ACC112 (cell line): ENCODE data around the gene ERV3-1.
"Not testable (repeated sequence)": the region's sequence is repeated elsewhere in the genome, so short reads cannot be mapped to it uniquely, and the experiment has no call there.

ENCODE experiments used
- H2AFZ ChIP-seq: fragments of 200-600 bp; sonication (generic); one replicate; pipeline ENCODE4 v1.6.0; 2017; ENCODE audit warnings: antibody characterized with exemption, low read length; ENCODE audit not compliant: unreplicated experiment
- H3K27ac ChIP-seq: fragments of 200-600 bp; sonication (generic); 2 replicates; pipeline ENCODE4 v1.5.1; 2014; ENCODE audit warnings: low read depth, mild to moderate bottlenecking, antibody characterized with exemption, low read length, moderate library complexity
- H3K27me3 ChIP-seq: fragments of 200-600 bp; sonication (generic); 2 replicates; pipeline ENCODE4 v1.6.1; 2014; ENCODE audit warnings: mild to moderate bottlenecking, antibody characterized with exemption, low read length, moderate library complexity, mixed read lengths; ENCODE audit not compliant: insufficient read depth
- H3K36me3 ChIP-seq: fragments of 200-600 bp; sonication (generic); 2 replicates; pipeline ENCODE4 v1.6.1; 2016; ENCODE audit warnings: mild to moderate bottlenecking, antibody characterized with exemption, low read length, moderate library complexity, mixed read lengths; ENCODE audit not compliant: insufficient read depth
- H3K4me1 ChIP-seq: fragments of 200-600 bp; sonication (generic); one replicate; pipeline ENCODE4 v1.6.1; 2016; ENCODE audit warnings: low read length, mixed read lengths; ENCODE audit not compliant: insufficient read depth, unreplicated experiment, control insufficient read depth
- H3K4me3 ChIP-seq: fragments of 200-600 bp; sonication (generic); 2 replicates; pipeline ENCODE4 v1.5.1; 2014; ENCODE audit warnings: mild to moderate bottlenecking, low read depth, low read length
- H3K79me2 ChIP-seq: fragments of 200-600 bp; sonication (generic); one replicate; pipeline ENCODE4 v1.6.0; 2016; ENCODE audit warnings: low read length; ENCODE audit not compliant: control insufficient read depth, unreplicated experiment, insufficient read depth

The ERV3-1 gene

DNA sequence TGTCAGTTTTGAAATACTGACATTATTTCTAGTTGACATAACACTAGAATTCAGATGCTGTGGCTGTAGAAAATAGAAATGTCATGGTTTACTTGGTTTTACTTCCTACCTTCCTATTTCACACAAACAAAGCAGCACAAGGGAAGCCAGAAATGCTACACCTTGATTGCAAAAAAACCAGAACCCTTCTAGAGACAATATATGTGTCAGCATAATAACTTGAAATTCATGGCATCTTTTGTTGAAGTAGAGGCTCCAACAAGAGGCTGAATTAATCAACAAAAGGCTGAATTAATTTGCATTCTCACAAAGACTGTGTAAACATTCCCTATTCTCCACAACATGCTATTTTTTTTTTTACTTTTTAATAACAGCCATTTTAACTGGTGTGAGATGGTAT, 40.9 kb downstream of the ERV3-1 start:
- Histone ChIP-seq H2AFZ (no peak overlapping the region), H3K4me1 (no peaks in the 10 kb centered on the region), H3K36me3 (no peaks in the 10 kb centered on the region), H3K27me3 (peaks cover 3% of the 10 kb centered on the region; the same call in 1 of the 2 replicates), H3K4me3 (no peak overlapping the region), H3K79me2 (no peaks in the 10 kb centered on the region), H3K27ac (no peak overlapping the region)

DNA sequence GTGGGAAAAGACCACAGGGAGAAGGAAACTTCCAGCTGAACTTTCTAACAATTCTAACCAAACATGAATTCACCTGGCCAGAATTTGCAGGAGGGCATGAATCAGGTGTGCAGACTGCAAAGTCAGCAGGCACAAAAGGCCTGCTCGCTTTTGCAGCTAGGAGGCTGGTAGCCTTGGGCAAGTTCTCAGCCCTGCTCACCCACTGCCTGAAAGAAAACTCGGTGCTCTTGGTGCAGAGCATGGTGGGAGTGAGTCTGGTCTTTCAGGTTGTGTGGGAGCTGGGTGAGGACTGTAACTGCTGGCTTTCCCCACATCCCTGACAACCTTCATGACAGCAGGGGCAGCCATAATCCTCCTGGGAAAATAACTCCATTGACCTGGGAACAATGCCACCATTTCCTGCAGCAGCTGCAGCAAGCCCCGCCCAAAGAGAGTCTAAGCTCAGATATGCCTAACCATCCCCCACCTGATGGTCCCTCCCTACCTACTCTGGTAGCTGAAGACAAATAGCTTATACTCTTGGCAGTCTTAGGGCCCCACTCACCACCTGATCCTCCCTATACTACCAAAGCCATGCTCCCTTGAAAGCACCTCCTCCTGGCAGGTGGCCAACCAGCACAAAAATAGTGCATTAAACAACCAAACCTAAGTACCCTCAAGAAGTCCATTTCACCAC, 47.3 kb downstream of the ERV3-1 start:
- H3K4me3 ChIP-seq: no peak overlapping the region
- H3K27me3 ChIP-seq: no peaks in the 10 kb centered on the region
- no peaks in the 10 kb centered on the region for H3K4me1 ChIP-seq
- no peaks in the 10 kb centered on the region for H3K79me2 ChIP-seq
- no peak overlapping the region for H3K27ac ChIP-seq
- H2AFZ ChIP-seq: no peak overlapping the region
- H3K36me3 ChIP-seq: no peaks in the 10 kb centered on the region

GRCh38 chr7:64951250-64951848, 55.1 kb downstream of the ERV3-1 start:
- no peaks in the 10 kb centered on the region for H3K79me2 ChIP-seq
- peaks cover 27% of the 10 kb centered on the region for H3K27me3 ChIP-seq
- H3K4me3 ChIP-seq: no peak overlapping the region
- H3K36me3 ChIP-seq: no peaks in the 10 kb centered on the region
- H2AFZ ChIP-seq: no peak overlapping the region
- H3K27ac ChIP-seq: no peak overlapping the region
- no peaks in the 10 kb centered on the region for H3K4me1 ChIP-seq

DNA sequence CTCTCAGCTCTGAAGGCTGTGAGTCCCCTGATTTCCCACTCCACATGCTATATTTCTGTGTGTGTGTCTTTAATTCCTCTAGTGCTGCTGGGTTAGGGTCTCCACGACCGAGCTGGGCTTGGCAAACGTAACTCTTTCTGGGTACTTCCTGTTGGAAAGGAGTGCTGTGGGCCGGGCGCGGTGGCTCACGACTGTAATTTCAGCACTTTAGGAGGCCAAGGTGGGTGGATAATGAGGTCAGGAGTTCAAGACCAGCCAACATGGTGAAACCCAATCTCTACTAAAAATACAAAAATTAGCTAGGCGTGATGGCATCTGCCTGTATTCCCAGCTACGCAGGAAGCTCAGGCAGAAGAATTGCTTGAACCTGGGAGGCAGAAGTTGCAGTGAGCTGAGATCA, 55.8 kb downstream of the ERV3-1 start:
- H3K27me3 ChIP-seq: peaks cover 34% of the 10 kb centered on the region

GRCh38 chr7:64948774-64949173, 57.7 kb downstream of the ERV3-1 start:
- H3K36me3 ChIP-seq, H3K4me1 ChIP-seq, H2AFZ ChIP-seq, H3K79me2 ChIP-seq, H3K4me3 ChIP-seq, H3K27ac ChIP-seq: not testable (repeated sequence)
- peaks cover 38% of the 10 kb centered on the region for H3K27me3 ChIP-seq

More for the DNA sequence above, 55.8 kb downstream of the ERV3-1 start:
- not testable (repeated sequence) for H3K79me2 ChIP-seq, H3K4me1 ChIP-seq, H3K27ac ChIP-seq, H2AFZ ChIP-seq, H3K36me3 ChIP-seq, H3K4me3 ChIP-seq

GRCh38 chr7:64947252-64948000, 59.1 kb downstream of the ERV3-1 start:
- H3K27me3 ChIP-seq: peaks cover 38% of the 10 kb centered on the region
- no peaks in the 10 kb centered on the region for H3K4me1 ChIP-seq
- no peak overlapping the region for H3K27ac ChIP-seq
- H3K4me3 ChIP-seq: peak overlapping the region; percentile 52
- no peak overlapping the region for H2AFZ ChIP-seq
- no peaks in the 10 kb centered on the region for H3K36me3 ChIP-seq
- no peaks in the 10 kb centered on the region for H3K79me2 ChIP-seq

GRCh38 chr7:64946772-64947171, 59.7 kb downstream of the ERV3-1 start:
- no peaks in the 10 kb centered on the region for H3K36me3 ChIP-seq
- H3K4me3 ChIP-seq: no peak overlapping the region
- H2AFZ ChIP-seq: no peak overlapping the region
- H3K4me1 ChIP-seq: no peaks in the 10 kb centered on the region
- peaks cover 38% of the 10 kb centered on the region for H3K27me3 ChIP-seq
- no peaks in the 10 kb centered on the region for H3K79me2 ChIP-seq
- H3K27ac ChIP-seq: no peak overlapping the region

DNA sequence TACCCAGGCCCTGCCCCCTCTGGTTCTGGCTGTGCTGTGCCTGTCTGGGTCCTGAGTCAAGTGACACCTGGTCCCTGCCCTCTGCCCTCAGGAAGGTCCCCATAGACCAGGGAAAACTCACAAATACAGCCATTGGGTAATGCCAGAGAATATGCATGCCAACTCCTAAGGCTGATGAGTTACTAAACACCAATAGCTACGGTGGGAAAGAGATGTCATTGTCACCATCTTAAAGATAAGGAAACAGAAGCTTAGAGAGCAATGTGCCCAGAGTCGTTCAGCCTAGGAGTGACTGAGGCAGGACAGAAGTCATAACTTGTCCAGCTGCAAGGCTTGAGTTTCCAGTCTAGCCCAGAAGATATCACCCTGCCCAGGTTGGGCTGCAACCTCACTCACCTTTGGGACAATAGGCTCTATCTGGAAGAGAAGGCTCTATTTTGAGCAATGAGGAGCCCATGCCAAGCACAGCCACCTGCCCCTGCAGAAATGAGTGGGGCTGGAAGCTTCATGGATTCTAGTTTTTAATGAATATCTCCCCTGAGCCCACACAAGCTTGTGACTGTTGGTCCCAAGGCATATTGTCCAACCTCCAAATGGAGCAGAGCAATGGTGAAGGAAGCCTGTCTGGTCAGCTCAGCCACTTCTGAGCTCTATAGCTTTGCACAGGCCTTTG, 60.8 kb downstream of the ERV3-1 start:
- Histone ChIP-seq H3K27ac (no peak overlapping the region), H3K79me2 (no peaks in the 10 kb centered on the region), H2AFZ (no peak overlapping the region), H3K4me3 (no peak overlapping the region), H3K27me3 (peaks cover 38% of the 10 kb centered on the region), H3K36me3 (no peaks in the 10 kb centered on the region), H3K4me1 (no peaks in the 10 kb centered on the region)

GRCh38 chr7:64944667-64945502, 61.6 kb downstream of the ERV3-1 start:
- H3K27me3 ChIP-seq: peaks cover 38% of the 10 kb centered on the region
- H3K79me2 ChIP-seq, H2AFZ ChIP-seq, H3K36me3 ChIP-seq, H3K4me3 ChIP-seq, H3K27ac ChIP-seq, H3K4me1 ChIP-seq: not testable (repeated sequence)
